HG02970 (cell line): ENCODE measurements around the gene GPLD1.

Source experiments
- ATAC-seq: cut with Tn5 transposase; IDR thresholded peaks from one replicate; pipeline ENCODE4 v1.9.1; 2021; ENCODE audit warnings: mild to moderate bottlenecking, moderate library complexity, moderate number of reproducible peaks; ENCODE audit not compliant: unreplicated experiment, low FRiP score

GPLD1 gene

DNA sequence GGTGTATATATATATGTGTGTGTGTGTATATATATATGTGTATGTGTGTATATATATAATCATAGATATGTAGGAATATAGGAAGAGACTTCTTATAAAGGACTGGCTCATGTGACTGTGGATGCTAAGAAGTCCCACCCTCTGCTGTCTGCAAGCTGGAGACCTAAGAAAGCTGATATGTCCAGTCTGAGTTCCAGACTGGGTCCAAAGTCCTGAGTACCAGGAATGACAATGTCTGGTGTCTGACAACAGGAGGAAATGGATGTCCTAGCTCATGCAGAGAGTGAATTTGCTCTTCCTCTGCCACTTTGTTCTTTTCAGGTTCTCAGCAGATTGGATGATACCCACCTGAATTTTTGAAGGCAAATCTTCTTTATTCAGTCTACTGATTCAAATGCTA is 12.5 kb upstream of the GPLD1 start:
- ATAC-seq = no peak

GRCh38 chr6:24501374-24501773 is 12.0 kb upstream of the GPLD1 start:
- no peak for ATAC-seq

DNA sequence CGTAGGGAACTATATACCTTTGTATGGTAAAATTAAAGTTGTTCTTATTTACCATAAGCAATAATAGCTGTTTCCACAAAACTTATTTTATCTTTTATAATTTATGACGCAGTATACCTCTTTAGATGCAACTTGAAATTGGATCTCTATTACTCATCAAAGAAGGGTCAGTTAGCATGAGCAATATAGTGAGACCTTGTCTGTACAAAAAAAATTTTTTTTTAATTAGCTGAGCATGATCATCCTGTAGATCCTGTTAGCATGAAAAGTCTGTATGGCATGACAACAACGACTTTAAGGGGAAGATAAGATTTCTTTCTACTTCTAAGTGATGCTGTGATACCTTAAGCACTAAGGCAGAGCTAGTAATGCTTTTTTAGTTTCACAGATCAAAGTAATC is 11.3 kb upstream of the GPLD1 start:
- ATAC-seq = no peak

DNA sequence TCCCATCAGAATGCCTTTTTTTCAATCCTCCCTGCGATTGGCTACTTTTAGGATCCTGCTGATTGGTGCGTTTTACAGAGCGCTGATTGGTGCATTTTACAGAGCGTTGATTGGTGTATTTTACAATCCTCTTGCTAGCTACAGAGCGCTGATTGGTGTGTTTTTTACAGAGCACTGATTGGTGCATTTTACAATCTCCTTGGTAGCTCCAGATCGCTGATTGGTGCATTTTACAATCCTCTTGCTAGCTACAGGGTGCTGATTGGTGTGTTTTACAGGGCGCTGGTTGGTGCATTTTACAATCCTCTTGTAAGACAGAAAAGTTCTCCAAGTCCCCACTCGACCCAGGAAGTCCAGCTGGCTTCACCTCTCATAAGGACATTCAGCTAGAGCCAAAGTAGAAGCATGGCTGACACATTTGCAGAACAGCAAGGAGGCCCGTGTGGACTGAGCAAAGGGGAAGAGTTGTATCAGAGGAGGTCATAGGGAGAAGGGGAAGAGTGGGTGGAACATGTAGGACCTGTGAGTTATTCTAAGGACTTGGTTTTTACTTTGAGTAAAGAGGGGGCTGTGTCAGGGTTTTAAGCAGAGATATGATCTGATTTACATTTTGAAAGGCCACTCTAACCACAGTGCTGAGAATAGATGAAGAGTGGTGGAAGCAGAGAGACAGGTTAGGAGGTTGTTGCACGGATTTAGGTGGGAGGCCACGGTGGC is 8.0 kb upstream of the GPLD1 start:
- no peak for ATAC-seq

GRCh38 chr6:24494821-24495795 is 5.7 kb upstream of the GPLD1 start, which contains the start of gene ALDH5A1:
Gene ALDH5A1 (plus strand): TSS chr6:24494969. CDS start chr6:24494997, 28 bp downstream.
- peak; percentile 62 for ATAC-seq

DNA sequence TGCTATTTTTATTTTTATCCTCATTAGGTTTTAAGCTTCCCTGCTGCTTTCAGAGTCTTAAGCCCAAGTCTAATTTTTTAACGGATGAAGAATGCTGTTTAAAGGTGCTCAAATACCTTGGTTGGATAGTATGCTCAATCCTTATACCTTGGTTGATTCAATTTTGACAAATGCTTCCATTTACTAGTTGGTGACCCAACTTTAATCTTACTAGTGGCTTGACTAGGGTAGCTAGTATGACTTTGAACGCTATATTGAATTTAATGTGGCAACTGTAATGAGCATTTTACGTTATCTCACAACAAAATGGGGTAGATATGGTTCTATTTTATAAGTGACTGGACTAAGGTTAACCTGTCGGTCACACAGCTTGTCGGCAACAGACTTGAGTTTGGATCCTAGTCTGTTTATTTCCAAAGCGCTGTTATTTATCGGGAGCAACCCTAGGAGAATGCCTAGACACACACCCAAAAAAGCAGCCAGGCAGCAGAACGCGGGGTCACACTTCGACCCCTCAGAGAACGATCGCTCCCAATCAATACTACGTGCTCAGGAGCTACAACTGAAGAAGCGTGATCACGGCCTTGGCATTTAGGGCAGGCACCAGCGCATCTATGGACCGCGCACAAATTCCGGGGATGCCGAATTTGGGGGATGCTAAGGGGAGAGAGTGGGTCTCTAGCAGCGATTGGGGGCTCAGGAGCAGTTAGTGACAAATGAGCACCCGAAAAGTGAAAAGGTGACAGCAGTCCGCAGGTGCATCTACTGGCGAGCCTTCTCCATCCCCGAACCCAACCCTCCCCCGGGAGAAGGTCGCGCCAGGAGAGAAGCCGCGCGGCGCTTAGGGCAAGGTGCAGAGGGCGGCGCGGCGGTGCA is 4.8 kb upstream of the GPLD1 start:
- no peak for ATAC-seq

GRCh38 chr6:24492475-24492874 is 3.1 kb upstream of the GPLD1 start:
- no peak for ATAC-seq

DNA sequence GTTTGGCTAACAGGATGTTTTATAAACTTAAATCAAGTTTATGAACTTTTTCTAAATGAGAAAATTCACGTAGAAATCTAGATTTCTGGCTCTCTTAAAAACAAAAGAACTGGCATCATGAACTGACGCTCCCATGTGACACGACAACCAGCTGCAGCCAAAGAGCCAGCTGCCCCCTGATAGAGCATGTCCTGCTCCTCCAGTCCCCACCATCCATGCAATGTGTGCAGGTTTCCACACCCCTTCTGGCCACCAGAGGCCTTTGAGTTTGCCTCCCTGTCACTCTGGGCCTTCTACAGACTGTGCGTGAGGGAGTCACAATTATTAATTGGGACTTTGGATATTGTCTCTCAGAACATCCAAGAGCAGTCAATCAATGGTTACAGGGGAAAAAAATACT is 1.6 kb upstream of the GPLD1 start:
- no peak for ATAC-seq

DNA sequence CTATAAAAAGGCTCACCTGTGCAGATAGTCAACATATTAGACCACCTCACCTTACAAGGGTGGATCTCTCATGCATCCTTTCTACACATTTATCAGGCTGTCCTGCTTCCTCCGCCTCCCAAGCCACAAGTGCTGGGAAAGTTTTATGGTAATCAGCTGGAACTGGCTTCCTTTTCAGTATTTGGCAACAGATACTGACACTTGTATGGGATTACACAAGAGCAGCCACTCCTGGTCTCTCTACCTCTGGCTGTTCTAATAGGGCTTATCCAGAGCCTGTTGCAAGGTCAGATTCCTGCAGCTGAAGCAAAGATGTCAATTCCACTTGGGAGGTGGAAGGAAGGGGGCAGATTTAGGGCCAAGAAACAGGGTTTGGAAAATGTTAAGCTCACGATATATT is 503 bp upstream of the GPLD1 start:
- ATAC-seq = no peak

DNA sequence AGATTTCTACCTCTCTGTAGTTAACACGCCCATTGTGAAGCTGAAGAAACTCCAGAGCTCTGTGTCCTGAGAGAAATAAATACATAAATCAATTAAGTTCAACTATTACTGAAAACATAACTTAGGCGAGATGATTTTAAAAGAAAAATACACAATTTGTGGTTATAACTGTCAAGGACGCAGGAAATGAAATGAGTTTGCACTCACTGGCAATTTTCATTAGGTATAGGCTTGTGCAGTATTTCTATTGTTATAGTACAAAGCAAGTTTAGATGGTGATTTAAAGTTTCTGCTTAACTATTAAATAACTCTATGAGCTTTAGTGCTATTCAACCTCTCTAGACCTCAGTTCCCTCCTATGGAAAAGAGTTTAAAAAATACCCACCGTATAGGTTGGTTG is 3.3 kb downstream of the GPLD1 start:
- no peak for ATAC-seq

GRCh38 chr6:24484657-24485323 is 4.6 kb downstream of the GPLD1 start:
- no peak for ATAC-seq

GRCh38 chr6:24481449-24481848 is 7.9 kb downstream of the GPLD1 start:
- no peak for ATAC-seq

DNA sequence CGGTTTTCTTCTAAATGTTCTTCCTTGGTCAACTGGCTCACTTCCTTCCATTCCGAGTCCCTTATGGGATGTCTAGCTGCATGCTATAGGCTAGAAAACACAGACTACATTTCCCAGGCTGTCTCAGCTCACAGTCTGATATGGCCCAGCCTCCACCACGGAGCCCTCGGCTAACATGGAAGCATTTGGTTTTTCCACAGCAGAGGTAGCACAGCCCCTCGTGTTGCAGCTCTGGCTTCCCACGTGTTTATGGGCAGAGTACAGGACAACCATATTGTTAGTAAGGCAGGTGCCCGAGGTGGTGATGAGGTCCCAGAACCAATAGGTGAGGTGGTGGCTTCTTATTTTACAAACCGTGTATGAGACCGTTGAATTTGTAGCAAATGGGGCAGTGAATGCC is 8.7 kb downstream of the GPLD1 start:
- ATAC-seq = no peak

DNA sequence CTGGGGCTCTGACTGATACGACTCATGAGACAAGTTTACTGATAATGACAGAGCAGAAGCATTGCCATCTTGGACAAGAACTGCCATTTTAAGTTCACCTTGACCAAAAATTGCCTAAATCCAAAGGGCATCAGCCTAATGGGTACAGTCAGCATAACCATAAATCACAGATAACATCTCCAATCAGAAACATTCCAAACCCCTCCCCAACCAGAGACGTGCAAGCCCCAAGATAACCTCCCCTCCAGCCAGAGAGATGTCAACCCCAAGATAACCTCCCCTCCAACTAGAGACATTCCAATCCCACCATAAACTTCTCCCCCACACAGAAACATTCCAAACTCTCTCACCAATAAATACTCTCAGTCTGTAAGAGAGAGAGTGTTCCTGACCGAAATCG is 10.5 kb downstream of the GPLD1 start:
- no peak for ATAC-seq

- ATAC-seq = no peak
Observed at GRCh38 chr6:24477070-24477469, 12.3 kb downstream of the GPLD1 start.

- ATAC-seq = no peak
Observed at GRCh38 chr6:24476631-24477030, 12.7 kb downstream of the GPLD1 start.

DNA sequence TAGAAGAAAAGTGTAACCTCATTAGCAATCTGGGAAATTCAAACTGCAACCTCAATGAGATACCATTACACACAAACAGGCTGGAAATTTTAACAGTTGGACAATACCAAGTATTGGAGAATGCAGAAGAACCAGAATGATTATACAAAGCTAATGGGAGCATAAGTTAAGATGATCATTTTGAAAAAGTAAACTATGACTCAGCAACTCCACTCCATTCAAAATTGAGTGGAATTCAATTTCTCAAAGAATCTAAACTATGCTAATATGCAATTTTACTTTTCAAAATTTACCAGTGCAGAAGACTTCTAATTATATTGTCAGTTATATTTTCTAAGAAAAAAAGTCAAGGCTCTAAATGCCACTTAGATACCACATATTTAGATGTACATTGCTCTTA is 17.2 kb downstream of the GPLD1 start:
- ATAC-seq = no peak

DNA sequence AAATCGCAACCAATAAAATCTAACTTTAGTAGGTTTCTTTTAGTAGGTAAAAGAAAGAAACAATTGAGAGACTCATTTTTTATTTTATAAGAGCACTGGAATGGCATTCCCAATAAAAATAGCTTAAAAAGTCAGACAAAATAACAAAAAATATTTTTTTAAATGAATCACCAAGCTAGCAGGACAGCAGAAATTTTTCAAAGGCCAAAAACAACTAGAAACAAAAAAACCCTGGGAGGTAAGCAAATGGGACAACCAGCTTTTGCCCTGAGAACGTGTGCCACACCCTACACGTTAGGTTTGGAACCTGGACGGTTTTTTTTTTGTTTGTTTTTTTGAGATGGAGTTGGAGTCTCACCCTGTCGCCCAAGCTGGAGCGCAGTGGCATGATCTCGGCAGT is 19.6 kb downstream of the GPLD1 start:
- ATAC-seq = no peak

DNA sequence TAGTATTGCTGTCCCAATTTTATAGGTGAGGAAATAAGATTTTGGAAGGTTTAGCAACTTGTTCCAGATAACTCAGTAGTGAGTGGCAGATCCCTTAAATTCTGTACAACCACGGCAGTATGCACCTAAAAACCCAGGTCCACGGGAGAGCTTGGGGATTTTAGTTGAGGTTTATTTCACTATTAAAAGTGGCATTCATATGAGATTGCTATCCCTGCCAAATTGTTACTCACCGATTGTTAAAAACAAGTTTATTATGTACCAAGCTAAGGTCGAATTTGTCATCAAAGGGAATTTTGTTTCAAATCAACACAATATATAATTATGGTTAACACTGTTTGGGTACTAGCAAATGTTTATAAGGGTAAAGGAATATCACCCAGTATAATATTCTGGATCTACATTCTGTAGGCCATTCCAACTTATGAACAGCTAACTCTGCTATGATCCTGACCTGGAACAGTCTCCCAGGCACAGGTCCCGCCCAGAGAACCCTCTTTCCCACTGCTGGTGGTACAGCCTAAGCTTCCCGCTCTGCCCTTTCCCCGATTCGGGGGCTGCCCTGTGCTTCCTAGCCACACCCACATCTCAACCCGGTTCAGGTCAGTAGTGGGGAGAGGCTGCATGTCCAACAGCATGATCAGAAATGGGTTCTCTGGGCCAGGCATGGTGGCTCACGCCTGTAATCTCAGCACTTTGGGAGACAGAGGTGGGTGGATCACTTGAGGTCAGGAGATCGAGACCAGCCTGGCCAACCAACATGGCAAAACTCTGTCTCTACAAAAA is 24.9 kb downstream of the GPLD1 start:
- no peak for ATAC-seq
